ENCODE measurements around the gene RPUSD2.

Gene RPUSD2

DNA sequence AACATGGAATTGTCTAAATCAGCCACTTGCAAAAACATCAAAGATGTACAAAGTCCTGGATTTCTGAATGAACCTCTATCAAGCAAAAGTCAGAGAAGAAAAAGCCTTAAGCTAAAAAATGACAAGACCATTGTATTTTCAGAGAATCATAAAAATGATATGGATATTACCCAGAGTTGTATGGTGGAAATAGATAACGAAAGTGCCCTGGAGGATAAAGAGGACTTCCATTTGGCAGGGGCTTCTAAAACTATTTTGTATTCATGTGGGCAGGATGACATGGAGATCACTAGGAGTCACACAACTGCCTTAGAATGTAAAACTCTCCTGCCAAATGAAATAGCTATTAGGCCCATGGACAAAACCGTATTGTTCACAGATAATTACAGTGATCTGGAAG is 54.3 kb downstream of the RPUSD2 start:
- no peak for DNase-seq (ENCODE audit: low read depth)

All from activated gamma-delta T cell treated with anti-CD3 and anti-CD28 coated beads, Interleukin-2, amount 50 U/mL, for 16 hours (primary cell).